ENCODE measurements around the gene SFXN5.
"Not testable (repeated sequence)": the region's sequence is repeated elsewhere in the genome, so short reads cannot be mapped to it uniquely, and the experiment has no call there.

The SFXN5 gene

DNA sequence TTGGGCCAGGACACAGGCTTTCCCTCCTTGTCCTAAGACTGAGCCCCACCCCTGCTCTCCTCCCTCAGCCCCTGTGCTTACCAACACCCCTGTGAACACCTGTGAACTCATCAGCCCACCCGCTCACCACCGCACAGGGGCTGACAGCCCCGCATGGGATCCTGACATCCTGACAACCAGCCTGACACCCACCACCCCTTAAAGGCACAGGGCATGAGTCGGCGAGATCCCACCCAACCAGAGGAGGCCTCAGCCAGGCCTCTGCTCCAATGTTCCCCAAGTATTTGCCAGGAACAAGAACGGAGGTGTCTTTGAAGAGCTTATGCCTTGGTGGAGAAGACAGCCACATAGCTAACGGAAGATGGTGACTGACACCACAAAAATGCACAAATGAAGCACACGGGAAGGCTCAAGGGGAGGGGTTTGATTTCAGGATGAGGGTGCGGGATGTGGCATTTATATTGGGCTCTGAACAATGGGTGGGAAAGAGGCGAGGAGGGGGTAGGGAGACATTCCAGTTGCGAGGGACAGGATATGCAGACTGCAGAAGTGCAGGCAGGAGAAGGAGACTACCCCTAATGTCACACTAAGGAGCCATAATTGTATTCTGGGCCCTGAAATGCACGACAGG is 30.2 kb upstream of the SFXN5 start:
- no peak for DNase-seq

DNA sequence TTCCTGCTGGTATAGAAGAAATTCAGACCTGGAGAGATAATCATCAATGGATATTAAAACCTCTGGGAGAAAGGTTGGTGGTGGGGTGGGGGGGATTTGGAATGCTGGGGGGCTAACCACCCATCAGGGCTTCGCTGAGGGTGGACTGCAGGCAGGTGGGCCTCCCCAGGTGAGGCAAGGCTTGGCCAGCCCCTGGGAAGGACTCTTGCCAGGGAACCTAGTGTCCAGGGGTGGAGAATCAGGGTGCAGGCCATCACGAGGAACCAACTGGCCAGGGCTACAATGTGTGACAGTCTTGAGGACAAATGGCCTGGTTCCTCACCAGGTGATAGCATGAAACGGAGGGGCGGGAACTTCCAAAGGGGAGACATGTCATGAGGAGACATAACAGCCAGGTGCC is 29.4 kb upstream of the SFXN5 start:
- no peak for DNase-seq

DNA sequence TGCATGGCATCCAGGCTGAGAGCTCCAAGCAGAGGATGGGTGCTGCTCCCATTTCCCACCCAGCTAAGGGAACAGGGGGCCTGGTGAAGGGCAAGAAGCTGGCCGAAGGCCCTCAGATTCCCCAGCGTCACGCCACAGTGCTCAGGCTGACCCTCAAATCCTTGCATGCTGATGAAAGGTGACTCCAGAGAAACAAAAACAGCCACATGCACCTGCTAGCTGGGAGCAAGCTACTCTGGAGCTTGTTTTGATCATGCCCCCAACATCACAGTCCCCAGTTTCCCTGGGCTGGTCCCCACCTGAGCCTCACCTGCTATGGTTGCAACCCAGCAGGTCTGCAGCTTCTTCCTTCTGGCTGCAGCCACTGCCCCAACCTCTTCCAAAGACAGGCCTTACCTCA is 28.0 kb upstream of the SFXN5 start:
- no peak for DNase-seq

DNA sequence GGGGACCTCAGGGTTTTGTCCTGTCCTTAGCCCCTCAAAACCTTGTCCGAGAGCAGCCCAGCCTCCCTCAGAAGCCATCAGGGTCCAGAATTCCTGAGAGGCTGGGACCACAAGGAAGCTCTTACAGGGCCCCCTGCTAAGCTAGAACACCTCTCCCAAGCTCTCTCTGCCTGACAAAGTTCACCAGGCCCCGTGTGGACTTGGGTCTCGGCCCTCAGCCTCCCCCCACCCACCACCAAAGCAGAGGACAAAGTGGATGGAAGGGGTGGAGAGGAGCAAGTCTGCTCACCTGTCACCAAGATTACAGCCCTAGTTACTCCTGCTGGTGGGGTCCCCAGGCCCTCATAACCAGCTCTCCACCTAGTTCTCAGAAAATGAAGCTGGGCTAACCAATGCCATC is 24.4 kb upstream of the SFXN5 start:
- DNase-seq: no peak

DNA sequence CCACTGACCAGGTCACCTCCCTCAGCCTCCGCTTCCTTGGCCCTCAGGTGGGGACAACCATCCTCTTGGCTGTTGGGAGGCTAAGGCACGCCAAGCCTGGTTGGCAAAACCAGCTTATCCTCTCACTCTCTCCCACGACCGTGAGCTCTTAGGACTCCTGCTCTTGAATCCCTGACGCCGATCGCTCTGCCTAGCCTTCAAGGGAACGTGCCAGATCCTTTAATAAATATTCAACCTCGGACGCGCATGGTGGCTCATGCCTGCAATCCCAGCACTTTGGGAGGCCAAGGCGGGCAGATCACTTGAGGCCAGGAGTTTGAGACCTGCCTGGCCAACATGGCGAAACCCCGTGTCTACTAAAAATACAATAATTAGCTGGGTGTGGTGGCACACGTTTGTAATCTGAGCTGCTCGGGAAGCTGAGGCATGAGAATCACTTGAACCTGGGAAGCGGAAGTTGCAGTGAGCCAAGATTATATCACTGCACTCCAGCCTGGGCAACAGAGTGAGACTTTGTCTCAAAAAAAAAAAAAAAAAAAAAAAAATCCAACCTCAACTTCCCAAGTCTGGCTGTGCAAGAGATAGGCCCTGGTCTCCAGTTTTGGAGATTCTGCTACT is 22.2 kb upstream of the SFXN5 start:
- DNase-seq: not testable (repeated sequence)

DNA sequence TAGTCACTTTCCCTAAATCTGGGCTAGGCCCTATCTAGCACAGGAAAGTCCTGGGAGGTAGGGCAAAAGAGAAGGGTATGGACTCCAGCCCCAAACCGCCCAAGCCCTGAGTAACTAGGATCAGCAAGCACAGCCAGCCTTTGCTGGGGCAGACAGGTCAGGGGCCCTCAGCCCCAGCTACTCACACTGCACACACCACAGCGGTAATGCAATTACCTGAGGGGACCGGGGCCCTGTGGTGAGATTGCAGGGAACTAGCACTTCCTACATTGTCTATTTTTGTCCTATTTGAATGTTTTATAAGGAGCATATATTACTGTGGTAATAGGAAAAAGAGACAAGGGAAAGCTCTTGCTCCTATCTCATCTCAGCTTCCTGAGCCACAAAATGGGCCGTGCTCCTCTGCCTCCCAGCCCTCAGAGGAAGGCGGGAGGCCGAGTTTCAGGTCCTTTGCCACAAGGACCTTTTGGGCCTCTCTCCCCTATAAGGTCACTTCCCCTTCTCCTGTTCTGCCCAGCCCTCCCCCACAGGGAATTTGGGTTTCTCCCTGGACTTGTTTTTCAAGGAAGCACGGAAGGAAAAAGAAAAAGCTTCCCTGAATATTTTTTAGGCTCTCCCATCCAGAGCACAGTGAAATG is 20.8 kb upstream of the SFXN5 start:
- DNase-seq: no peak

DNA sequence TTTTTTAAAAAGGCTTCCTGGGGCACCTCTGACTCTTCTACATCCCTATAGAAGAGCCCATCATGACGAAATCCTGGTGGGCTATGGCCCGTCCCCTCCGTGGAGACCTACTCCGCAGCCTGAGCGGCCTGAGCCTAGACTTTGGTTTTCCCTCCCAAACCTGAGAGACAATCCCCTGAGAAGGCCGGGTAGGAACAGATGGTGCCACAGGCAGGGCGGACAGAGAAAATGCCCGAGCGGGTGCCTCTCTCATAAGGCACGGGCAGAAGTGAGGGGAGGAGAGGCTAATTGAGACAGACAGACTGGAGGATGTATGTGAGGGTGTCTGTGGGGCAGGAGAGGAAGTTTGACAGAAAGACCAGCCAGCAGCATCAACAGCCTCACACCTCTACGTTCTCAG is 20.2 kb upstream of the SFXN5 start:
- no peak for DNase-seq

DNA sequence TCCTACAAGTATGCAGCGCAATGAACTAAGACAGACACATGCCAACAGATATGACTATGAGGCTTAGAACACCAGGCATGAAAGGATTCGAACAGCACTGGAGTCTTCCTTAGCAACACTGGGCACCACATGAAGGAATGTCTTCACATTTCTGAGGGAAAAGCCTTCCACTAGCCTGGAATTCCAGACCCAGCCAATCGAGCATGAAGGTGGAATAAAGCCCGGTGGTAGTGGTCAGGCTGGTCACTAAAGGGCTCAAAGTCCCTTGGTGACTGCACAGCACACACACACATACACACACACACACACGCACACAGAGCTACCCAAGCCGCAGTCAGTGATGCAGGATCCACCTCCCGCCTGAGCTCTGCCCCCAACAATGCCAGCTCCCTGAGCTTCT is 19.7 kb upstream of the SFXN5 start:
- DNase-seq: no peak

DNA sequence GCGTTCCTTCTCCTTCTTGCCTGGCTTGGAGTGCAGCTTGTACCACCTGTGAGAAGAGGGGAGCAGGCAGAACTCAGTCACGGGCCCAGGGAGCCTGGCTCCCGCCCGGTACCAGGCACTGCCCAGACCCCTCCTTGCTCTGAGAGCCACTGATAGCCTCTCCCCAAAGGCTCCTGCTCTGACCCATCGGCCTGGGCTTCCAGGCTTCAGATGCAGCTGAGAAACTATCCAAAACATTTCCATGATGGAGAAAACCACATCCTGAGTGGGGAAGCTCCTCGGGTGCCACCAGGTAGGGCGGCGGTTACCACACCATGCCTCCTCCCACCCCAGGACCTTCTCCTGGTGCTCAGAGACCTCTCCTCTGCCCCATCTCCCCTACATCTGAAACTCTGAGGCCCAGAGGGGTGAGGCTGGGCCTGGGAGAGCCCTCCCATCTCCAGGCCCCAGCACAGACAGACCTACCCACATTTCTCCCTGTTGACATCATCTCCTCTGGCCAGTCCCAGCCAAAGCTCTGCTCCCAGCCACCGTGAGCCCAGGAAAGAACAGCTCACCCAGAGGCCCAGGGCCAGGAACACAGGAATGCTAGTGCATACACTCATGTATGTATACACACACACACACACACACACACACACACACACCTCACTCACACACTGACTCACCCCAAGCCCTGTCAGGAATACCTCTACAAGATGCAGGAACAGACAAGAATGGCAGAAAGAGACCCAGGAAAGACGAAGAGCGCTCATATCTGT is 17.9 kb upstream of the SFXN5 start:
- DNase-seq: no peak

DNA sequence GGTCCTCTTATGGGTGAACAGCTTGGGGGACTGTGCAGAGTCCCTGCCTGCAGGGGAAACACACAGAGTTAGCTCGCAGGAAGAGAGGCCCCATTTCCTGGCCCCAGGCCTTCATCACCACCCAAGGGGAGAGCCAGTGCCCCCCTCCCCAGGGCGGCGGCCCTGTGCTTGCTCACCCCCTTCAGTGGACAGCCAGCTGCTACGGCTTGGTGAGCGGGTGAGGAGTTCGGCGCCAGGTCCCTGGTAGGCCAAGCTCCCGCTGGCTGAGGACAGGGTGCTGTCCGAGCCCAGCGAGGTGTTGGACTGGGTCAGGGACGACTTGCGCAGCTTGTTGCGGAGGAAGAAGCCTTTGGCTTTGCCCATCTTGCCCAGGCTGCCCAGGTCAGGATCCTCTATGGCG is 17.2 kb upstream of the SFXN5 start:
- DNase-seq: no peak

DNA sequence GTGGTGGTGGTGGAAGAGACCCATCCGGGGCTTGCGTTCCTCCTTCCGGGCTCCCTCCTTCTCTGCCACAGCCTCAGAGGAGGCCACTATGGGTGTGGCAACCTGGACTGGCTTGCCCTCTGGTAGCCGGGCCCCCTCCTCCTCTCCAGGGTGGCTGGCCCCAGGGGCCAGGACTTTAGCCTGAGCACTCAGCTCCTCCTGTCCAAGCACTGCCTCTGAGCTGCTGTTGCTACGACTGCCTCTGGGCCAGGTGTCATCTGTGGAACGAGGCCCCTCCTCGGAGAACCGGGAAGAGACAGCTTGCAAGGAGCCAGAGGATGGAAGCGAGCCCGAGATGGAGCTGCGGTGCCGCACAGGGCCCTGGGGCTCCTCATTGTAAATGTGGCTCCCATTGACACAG is 16.7 kb upstream of the SFXN5 start:
- no peak for DNase-seq

DNA sequence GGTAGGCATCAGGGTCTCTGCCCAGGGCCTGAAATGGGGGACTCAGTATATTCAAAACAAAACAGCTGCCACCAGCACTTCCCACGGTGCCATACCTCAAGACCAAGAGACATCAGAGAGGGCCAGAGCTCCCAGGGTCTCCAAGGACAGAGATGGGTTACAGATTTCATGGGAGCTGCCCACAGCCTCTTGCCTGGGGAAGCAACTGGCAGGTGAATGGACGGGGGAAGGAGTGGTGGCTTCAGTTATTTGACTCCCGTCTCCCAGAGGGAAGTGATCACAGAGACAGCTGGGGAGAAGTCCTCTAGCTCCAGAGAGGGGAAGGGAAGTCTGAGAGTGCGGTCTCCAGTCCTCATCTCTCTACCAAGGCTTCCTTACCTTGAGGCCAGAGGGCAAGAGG is 15.8 kb upstream of the SFXN5 start:
- DNase-seq: no peak

DNA sequence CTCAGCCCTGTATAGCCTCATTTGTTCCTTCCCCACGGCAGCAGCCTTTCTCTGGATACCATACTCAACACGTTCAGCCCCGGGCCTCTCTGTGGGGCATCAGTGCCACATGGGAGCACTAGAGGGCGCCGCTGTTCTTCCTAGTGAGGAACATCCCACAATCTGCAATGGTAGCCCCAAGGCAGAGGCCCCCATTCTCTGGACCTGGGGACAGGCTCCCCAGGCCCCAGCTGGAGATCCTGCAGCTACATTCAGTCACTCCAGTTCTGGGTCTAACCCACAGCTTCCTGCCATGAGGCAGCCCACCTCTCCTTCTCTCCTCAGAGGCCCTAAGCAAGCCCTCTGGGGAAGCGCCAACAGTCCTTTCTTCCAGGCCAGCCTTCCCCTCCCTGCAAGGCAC is 14.2 kb upstream of the SFXN5 start:
- peak; percentile 82 for DNase-seq

DNA sequence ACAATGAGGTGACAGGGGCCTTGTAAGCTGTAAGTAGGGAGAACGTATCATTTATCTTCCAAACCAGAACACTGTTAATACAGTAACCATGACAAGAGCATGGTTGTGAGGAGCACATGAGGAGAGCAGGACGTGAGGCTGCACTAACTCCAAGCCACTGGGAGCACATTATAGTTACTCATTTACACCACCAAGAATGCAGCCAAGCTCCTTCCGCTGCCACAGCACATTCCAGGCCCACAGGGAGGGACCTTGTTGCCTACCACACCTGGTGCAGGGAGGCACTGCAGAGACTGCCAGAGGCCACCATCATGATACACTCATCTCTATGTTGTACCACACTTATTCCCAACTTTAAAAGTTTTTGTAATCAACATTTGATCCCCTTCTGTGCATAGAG is 13.5 kb upstream of the SFXN5 start:
- DNase-seq: no peak

DNA sequence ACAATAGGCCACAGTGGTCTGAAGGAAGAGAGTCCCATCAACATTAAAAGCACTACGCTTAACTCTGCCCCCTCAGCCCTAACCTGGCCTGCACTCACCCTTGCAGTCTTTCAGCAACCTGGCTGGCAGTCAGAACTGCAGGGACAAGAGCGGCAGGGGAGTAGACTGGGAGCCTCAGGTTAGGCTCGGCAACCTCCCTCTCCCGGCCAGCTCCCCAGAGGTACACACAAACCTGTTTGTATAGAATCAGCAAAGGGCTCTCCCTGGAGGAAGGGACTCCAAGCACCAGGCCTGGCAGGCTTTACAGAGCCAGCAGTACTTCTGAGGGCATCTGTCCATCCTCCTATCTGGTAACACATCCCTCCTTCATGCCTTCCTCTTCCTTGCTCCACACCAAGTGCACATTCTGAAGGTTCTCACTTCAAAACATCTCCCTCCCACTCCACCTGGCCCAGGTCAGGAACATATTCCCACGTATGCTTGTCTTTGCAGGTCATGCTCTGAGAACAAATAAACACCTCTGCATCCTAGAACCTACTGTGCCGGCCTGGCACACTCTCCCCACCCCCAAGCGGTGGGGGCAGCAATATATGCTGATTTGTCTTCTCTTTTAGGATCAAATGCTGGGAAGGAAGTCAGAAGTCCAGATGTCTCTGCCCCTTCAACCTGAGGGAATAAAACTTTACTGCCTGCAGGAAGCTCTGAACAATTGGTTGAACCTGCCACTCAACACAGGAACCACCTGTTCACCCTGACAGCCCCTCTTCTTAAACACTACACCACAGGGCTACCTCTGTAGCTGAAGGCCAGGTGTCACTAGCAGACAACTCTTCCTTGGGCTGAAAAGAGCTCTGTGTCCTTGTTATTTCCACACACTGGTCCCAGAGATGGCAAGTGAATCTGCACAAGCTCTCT is 12.6 kb upstream of the SFXN5 start:
- no peak for DNase-seq

DNA sequence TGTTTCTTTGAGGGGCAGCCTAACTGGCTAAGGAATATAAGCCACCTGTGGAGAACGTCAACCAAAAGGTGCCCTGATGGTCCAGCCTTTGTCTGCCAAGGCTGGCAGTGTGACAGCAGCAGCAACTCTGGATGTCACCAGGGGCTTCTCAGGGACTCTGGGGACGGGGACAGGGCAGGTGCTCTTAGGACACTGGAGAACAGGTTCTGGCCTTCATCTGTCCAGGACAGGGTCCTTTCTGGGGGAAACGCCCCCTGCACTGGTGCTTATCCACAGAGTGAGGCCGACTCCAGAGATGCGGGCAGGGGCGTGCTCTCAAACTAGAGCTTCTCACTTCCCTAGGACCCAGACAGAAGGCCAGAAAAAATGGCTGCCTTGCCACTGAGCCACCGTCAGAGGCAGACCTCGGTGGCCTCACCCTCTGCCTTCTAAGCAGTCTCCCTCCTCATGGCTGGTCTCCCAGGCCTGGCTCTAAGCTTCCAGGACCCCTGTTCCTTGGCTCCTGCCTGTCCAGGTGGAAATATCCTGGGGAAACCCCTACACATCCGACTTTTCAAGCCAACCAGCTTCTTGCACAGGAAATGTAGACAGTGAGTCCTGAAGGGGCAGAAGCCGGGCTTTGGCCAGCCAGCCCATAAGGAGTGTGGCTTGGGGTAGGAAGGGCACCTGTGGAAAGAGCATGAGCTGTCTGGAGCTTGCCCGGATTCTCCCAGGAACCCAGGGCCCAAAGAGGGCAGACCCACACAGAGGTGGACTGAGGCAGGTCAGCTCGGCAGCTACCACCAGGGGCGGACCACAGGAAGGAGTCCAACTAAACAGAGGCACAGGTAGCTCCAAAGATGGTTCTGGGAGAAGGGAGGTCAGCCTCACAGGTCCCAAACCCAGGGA is 11.3 kb upstream of the SFXN5 start:
- DNase-seq: no peak

DNA sequence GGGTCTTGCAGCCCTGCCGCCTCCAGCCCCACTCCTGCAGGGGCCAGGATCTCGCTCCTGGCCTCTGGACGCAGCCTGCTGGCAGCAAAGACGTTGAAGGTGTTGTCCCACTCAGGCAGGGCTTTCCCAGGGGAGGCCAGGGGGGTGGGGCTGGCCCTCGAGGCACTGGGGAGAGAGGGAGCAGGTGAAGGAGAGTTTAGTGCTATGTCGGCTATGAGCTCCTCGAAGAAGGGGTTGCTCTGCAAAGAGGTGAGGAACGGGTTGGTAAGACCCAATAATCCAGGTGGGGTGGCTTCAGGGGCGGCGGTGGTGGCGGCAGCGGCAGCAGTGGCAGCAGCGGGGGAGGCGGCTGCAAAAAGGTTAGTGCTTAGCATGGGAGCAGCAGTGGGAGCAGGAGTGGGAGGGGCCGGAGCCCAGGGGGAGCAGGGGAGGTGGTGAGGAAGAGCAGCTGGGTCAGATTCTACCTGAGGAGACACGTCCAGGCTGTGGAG is 9.7 kb upstream of the SFXN5 start:
- no peak for DNase-seq

DNA sequence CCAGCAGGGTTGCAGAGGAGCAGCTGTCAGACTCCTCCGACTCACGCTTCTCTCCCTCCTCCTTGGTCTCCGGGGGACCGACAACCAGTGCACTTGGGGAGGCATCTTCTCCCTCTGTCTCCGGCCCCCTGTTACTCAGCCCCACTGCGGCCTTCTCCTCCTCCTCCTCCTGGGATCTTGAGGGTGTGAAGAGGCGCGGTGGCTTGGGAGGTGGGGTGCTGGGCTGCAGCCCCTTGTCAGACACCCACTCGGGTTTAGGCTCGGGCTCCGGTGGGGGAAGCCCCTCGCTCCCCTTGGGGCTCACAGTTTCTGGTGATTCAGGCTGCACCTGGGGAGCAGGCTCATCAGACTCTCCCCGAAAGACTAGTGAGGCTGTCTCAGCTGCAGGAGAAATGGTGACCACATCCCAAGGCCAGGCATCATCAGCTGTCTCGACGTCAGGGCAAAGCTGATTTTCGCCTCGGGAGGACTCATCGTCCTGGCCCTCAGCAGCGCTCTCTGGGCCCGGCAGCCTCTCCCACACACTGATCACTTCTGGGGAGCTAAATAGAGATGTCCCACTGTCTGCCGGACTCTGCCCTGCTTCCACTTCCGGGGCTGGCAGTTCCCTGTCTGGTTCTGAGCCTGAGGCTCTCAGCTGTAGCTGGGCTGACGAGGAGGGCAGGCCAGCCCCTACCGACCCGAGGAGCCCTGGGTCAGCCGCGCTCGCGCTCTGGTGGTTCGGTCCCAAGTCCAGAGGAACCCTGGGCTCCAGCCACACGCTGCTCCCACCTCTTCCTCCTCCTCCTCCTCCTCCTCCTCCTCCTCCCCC is 9.0 kb upstream of the SFXN5 start:
- no peak for DNase-seq

DNA sequence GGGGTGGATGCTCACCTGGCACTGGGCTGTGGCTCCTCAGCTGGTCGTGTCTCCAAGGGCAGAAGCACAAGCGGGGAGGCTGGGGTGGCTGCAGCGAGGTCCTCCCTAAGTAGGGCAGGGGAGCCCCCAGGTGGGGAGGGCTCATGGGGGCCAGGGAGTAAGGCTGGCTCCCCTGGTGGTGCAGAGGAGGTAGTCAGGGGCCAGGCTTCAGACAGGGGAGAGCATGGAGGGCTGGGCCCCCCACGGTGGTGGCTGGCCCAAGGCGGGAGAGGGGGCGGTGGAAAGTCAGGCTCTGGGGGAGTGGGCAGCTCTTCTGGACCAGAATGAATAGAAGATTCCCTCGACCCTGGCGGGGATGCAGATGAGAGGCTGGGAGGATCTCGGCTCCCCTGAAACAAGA is 8.1 kb upstream of the SFXN5 start:
- DNase-seq: no peak

Measured in CD4-positive, alpha-beta T cell treated with Interleukin-17A for 1 hour (primary cell).